PC-9 (cell line): ENCODE measurements around the gene MS4A3. TPM values are rescaled to one million over a fixed set of nuclear protein-coding genes. Genes with fewer than 3 reads are reported as not detected.

Source experiments
- BruUV-seq: library from RNA; stranded (reverse); fragments of 400-500 nt; replicated peaks from 2 replicates; lab custom pipeline; 2021; lab: Mats Ljungman, UMichigan
- CTCF ChIA-PET: fragments of 300-600 bp; sonication (Branson Sonifier 250); formaldehyde crosslinking; loops from one replicate; lab custom pipeline; 2022; ENCODE audit warnings: antibody characterized with exemption; lab: Charles Lee
- POLR2A ChIA-PET: fragments of 300-600 bp; sonication (Branson Sonifier 250); formaldehyde crosslinking; loops from one replicate; lab custom pipeline; 2022; ENCODE audit warnings: antibody characterized with exemption; ENCODE audit not compliant: unreplicated experiment; lab: Charles Lee
- DNase-seq, 2 experiments: peaks; one replicate each; pipeline versions ENCODE4 v3.0.0 to v3.0.0-alpha.2; 2015 to 2022; ENCODE audit warnings: mixed read lengths in 1 of 2
- H2AFZ ChIP-seq: fragments of 200-600 bp; sonication (generic); 2 replicates; pipeline ENCODE4 v1.8.1; 2017; ENCODE audit warnings: antibody characterized with exemption
- H3F3A ChIP-seq: fragments of 200-600 bp; sonication (generic); 2 replicates; pipeline ENCODE4 v1.8.1; 2017; ENCODE audit warnings: antibody characterized with exemption, mild to moderate bottlenecking, low read depth; ENCODE audit not compliant: insufficient read depth
- H3K27ac ChIP-seq: fragments of 200-600 bp; sonication (generic); 2 replicates; pipeline ENCODE4 v1.6.1; 2016; ENCODE audit warnings: mixed run types
- H3K27me3 ChIP-seq: fragments of 200-600 bp; sonication (generic); 2 replicates; pipeline ENCODE4 v1.6.1; 2016; ENCODE audit warnings: low read depth, mixed run types; ENCODE audit not compliant: insufficient read depth
- H3K36me3 ChIP-seq: fragments of 200-600 bp; sonication (generic); 2 replicates; pipeline ENCODE4 v1.6.1; 2016; ENCODE audit warnings: low read depth, mixed run types
- H3K4me1 ChIP-seq: fragments of 200-600 bp; sonication (generic); replicated peaks from 2 replicates; pipeline ENCODE4 v1.6.1; 2016; ENCODE audit warnings: mixed run types; ENCODE audit not compliant: insufficient read depth
- H3K4me2 ChIP-seq: fragments of 200-600 bp; sonication (generic); 2 replicates; pipeline ENCODE4 v1.6.1; 2017; ENCODE audit warnings: mixed run types
- H3K4me3 ChIP-seq: fragments of 200-600 bp; sonication (generic); 2 replicates; pipeline ENCODE4 v1.6.1; 2016; ENCODE audit warnings: mixed run types
- H3K79me2 ChIP-seq: fragments of 200-600 bp; sonication (generic); 2 replicates; pipeline ENCODE4 v1.6.1; 2017; ENCODE audit warnings: low read depth, mixed run types
- H3K9me2 ChIP-seq: fragments of 200-600 bp; sonication (generic); 2 replicates; pipeline ENCODE4 v1.8.1; 2017; ENCODE audit warnings: mild to moderate bottlenecking; ENCODE audit not compliant: insufficient read depth
- H3K9me3 ChIP-seq: fragments of 200-600 bp; sonication (generic); 2 replicates; pipeline ENCODE4 v1.8.1; 2016; ENCODE audit warnings: low read depth; ENCODE audit not compliant: insufficient read depth
- H4K20me1 ChIP-seq: fragments of 200-600 bp; sonication (generic); 2 replicates; pipeline ENCODE4 v1.8.1; 2017; ENCODE audit not compliant: insufficient read depth
- CTCF ChIP-seq: fragments of 200-600 bp; sonication (generic); conservative IDR thresholded peaks from 2 replicates; pipeline ENCODE4 v1.6.1; 2017; ENCODE audit warnings: mixed run types, antibody characterized with exemption, mild to moderate bottlenecking, moderate library complexity
- EZH2 ChIP-seq: fragments of 200-600 bp; sonication (generic); IDR thresholded peaks from 2 replicates; pipeline ENCODE4 v1.8.0; 2017; ENCODE audit warnings: antibody characterized with exemption, low read depth
- intact Hi-C: fragments of 100-400 bp; cut with micrococcal nuclease; formaldehyde crosslinking; loops from one replicate; pipeline ENCODE4 v1.10.0; 2022; ENCODE audit not compliant: unreplicated experiment
- total RNA-seq: library from RNA; stranded (reverse); gene quantifications from 2 replicates; pipeline ENCODE4 v1.2.3, GENCODE V29; 2021

The MS4A3 gene
- total RNA-seq, 1 experiment from 2014 or later = not detected

- Histone ChIP-seq H3K4me1 (no peaks in the 10 kb centered on the region), H3K9me2 (no peaks in the 10 kb centered on the region), H2AFZ (no peak overlapping the region), H3K79me2 (no peaks in the 10 kb centered on the region), H3K36me3 (no peaks in the 10 kb centered on the region), H3K4me2 (no peak overlapping the region), H3K27ac (no peak overlapping the region), H3K4me3 (no peak overlapping the region), H3K9me3 (no peaks in the 10 kb centered on the region), H3F3A (no peaks in the 10 kb centered on the region), H3K27me3 (peaks cover 25% of the 10 kb centered on the region), H4K20me1 (no peaks in the 10 kb centered on the region)
- ChIA-PET CTCF (no interaction called here), POLR2A (no interaction called here)
- intact Hi-C loops = no loop called here
- no TSS peak for BruUV-seq
- no peak for TF ChIP-seq EZH2
- no peak for TF ChIP-seq CTCF
- DNase-seq = no peak
These were observed 28.3 kb downstream of the MS4A3 start for GRCh38 chr11:60084631-60085273.

- no peak overlapping the region for H3K4me2 ChIP-seq
- no peak overlapping the region for H3K4me3 ChIP-seq
- no peaks in the 10 kb centered on the region for H3K4me1 ChIP-seq
- H2AFZ ChIP-seq = no peak overlapping the region
- no peak for TF ChIP-seq CTCF
- TF ChIP-seq EZH2 = no peak
- CTCF ChIA-PET = no interaction called here
- no peak overlapping the region for H3K27ac ChIP-seq
- no peaks in the 10 kb centered on the region for H3F3A ChIP-seq
- no peaks in the 10 kb centered on the region for H3K36me3 ChIP-seq
- H3K79me2 ChIP-seq = no peaks in the 10 kb centered on the region
- no TSS peak for BruUV-seq
- no peaks in the 10 kb centered on the region for H3K9me2 ChIP-seq
- no peaks in the 10 kb centered on the region for H4K20me1 ChIP-seq
- no peaks in the 10 kb centered on the region for H3K9me3 ChIP-seq
- H3K27me3 ChIP-seq = peaks cover 30% of the 10 kb centered on the region
- no peak for DNase-seq
- POLR2A ChIA-PET = no interaction called here
- intact Hi-C loops = no loop called here
These were observed 29.4 kb downstream of the MS4A3 start for GRCh38 chr11:60085909-60086308.

- H3F3A ChIP-seq = no peaks in the 10 kb centered on the region
- TF ChIP-seq EZH2 = no peak
- no peak for TF ChIP-seq CTCF
- DNase-seq = no peak
- no peaks in the 10 kb centered on the region for H3K79me2 ChIP-seq
- POLR2A ChIA-PET = no interaction called here
- H4K20me1 ChIP-seq = no peaks in the 10 kb centered on the region
- H3K9me2 ChIP-seq = no peaks in the 10 kb centered on the region
- H3K4me3 ChIP-seq = no peak overlapping the region
- H3K4me2 ChIP-seq = no peak overlapping the region
- no TSS peak for BruUV-seq
- CTCF ChIA-PET = no interaction called here
- H3K4me1 ChIP-seq = no peaks in the 10 kb centered on the region
- H3K9me3 ChIP-seq = no peaks in the 10 kb centered on the region
- H3K27me3 ChIP-seq = peaks cover 39% of the 10 kb centered on the region
- no peaks in the 10 kb centered on the region for H3K36me3 ChIP-seq
- intact Hi-C loops = no loop called here
- no peak overlapping the region for H2AFZ ChIP-seq
- no peak overlapping the region for H3K27ac ChIP-seq
These were observed 30.8 kb downstream of the MS4A3 start for GRCh38 chr11:60087239-60087638.
